GM12878 (cell line): ENCODE data around the gene ZDHHC17. TPM values are rescaled to one million over a fixed set of nuclear protein-coding genes. Genes with fewer than 3 reads are reported as not detected.

ENCODE experiments used
- ATAC-seq: fragments of 200-7000 bp; cut with Tn5 transposase; 3 replicates; pipeline ENCODE4 v1.9.1; 2020; ENCODE audit warnings: mild to moderate bottlenecking, moderate library complexity
- BruUV-seq: library from RNA; stranded (reverse); fragments of 400-500 nt; replicated peaks from 2 replicates; lab custom pipeline; 2021; lab: Mats Ljungman, UMichigan
- CTCF ChIA-PET: fragments of 300-600 bp; sonication (Branson Sonifier 250); formaldehyde crosslinking; extraction: SDS; loops from one replicate; lab custom pipeline; 2021; ENCODE audit warnings: inconsistent platforms; lab: Yijun Ruan, JAX
- POLR2A ChIA-PET: fragments of 350-600 bp; formaldehyde crosslinking; extraction: SDS; loops from one replicate; lab custom pipeline; 2021; ENCODE audit warnings: inconsistent platforms; lab: Charles Lee
- RAD21 ChIA-PET: fragments of 300-600 bp; sonication (Branson Sonifier 250); formaldehyde crosslinking; loops from one replicate; lab custom pipeline; 2023; ENCODE audit warnings: antibody characterized with exemption; ENCODE audit not compliant: unreplicated experiment; lab: Charles Lee
- SMC1A ChIA-PET: fragments of 300-600 bp; sonication (Branson Sonifier 250); formaldehyde crosslinking; loops from one replicate; lab custom pipeline; 2023; ENCODE audit not compliant: unreplicated experiment, uncharacterized antibody; lab: Charles Lee
- DNase-seq: peaks from one replicate; pipeline ENCODE4 v3.0.0-alpha.2; 2011; ENCODE audit warnings: low read depth, low spot score
- FAIRE-seq: peaks from 3 replicates; lab custom pipeline; 2011; peaks lifted over from hg19 to GRCh38; lab: Jason Lieb, UNC
- H2AFZ ChIP-seq: 2 replicates; pipeline ENCODE4 v1.6.0; 2011; ENCODE audit warnings: low read depth, low read length, control low read depth; ENCODE audit not compliant: control insufficient read depth
- H3K27ac ChIP-seq: 2 replicates; pipeline ENCODE4 v1.5.1; 2011; ENCODE audit warnings: control low read depth; ENCODE audit not compliant: control insufficient read depth, insufficient read depth
- H3K27me3 ChIP-seq, 2 experiments: replicated peaks in 1 of 2; 2 replicates each; pipeline versions ENCODE4 v1.6.0 to v1.6.1; 2011; ENCODE audit warnings: low read length in 1 of 2; ENCODE audit not compliant: control insufficient read depth in 2 of 2, insufficient read depth in 2 of 2
- H3K36me3 ChIP-seq, 2 experiments: 2 replicates each; pipeline ENCODE4 v1.5.1; 2011; ENCODE audit warnings: low read length in 1 of 2; ENCODE audit not compliant: control insufficient read depth in 2 of 2, insufficient read depth in 2 of 2
- H3K4me1 ChIP-seq: 2 replicates; pipeline ENCODE4 v1.6.1; 2011; ENCODE audit warnings: mild to moderate bottlenecking, low read length, moderate library complexity, mixed read lengths; ENCODE audit not compliant: control insufficient read depth, insufficient read depth
- H3K4me2 ChIP-seq: 2 replicates; pipeline ENCODE4 v1.6.0; 2011; ENCODE audit warnings: control low read depth; ENCODE audit not compliant: control insufficient read depth, insufficient read depth
- H3K4me3 ChIP-seq: fragments of 200-600 bp; sonication (generic); 2 replicates; pipeline ENCODE4 v1.5.1; 2016
- H3K79me2 ChIP-seq: 2 replicates; pipeline ENCODE4 v1.6.0; 2011; ENCODE audit warnings: low read length; ENCODE audit not compliant: control insufficient read depth, insufficient read depth
- H3K9ac ChIP-seq: 2 replicates; pipeline ENCODE4 v1.8.0; 2011; ENCODE audit warnings: low read length, control low read depth, mixed read lengths; ENCODE audit not compliant: control insufficient read depth, insufficient read depth
- H3K9me3 ChIP-seq: replicated peaks from 3 replicates; pipeline ENCODE4 v1.5.1; 2011; ENCODE audit warnings: mild to moderate bottlenecking, low read length; ENCODE audit not compliant: control insufficient read depth, insufficient read depth
- H4K20me1 ChIP-seq: 2 replicates; pipeline ENCODE4 v1.6.0; 2011; ENCODE audit not compliant: control insufficient read depth, insufficient read depth
- CBX3 ChIP-seq: fragments of 200-600 bp; sonication (generic); IDR thresholded peaks from 2 replicates; pipeline ENCODE4 v1.6.1; 2016; ENCODE audit warnings: low read depth, borderline replicate concordance
- CHD4 ChIP-seq: fragments of 200-600 bp; sonication (generic); IDR thresholded peaks from 2 replicates; pipeline ENCODE4 v1.6.1; 2016; ENCODE audit warnings: mild to moderate bottlenecking
- CTCF ChIP-seq, 3 experiments: IDR thresholded peaks in 2 of 3; conservative IDR thresholded peaks in 1 of 3; 2 replicates each; pipeline ENCODE4 v1.5.1; 2011; ENCODE audit warnings: low read depth in 3 of 3, low read length in 3 of 3, mild to moderate bottlenecking in 3 of 3, control low read depth in 2 of 3, moderate library complexity in 2 of 3, inconsistent platforms in 1 of 3, mixed read lengths in 1 of 3; ENCODE audit not compliant: control insufficient read depth in 2 of 3, insufficient read depth in 1 of 3; ENCODE audit errors: extremely low read depth in 1 of 3
- E2F4 ChIP-seq: IDR thresholded peaks from 2 replicates; pipeline ENCODE4 v1.6.1; 2012; ENCODE audit warnings: low read depth, low read length, improper control_type of control experiment
- E2F8 ChIP-seq: fragments of 450-650 bp; IDR thresholded peaks from 2 replicates; pipeline ENCODE4 v1.6.1; 2018; ENCODE audit warnings: mild to moderate bottlenecking, low read depth, moderate library complexity; ENCODE audit not compliant: partially characterized antibody
- EZH2 ChIP-seq: IDR thresholded peaks from 2 replicates; pipeline ENCODE4 v1.6.1; 2012; ENCODE audit warnings: low read depth, mild to moderate bottlenecking, control low read depth, inconsistent platforms, low read length, borderline replicate concordance; ENCODE audit not compliant: control insufficient read depth
- IRF4 ChIP-seq: IDR thresholded peaks from 2 replicates; pipeline ENCODE4 v1.6.1; 2011; ENCODE audit warnings: low read depth, low read length
- JUNB ChIP-seq: IDR thresholded peaks from 2 replicates; pipeline ENCODE4 v1.6.1; 2016; ENCODE audit warnings: antibody characterized with exemption, mild to moderate bottlenecking
- MTA2 ChIP-seq: fragments of 450-650 bp; IDR thresholded peaks from 2 replicates; pipeline ENCODE4 v1.6.1; 2016; ENCODE audit warnings: low read depth, mild to moderate bottlenecking, moderate library complexity
- NBN ChIP-seq: fragments of 450-650 bp; IDR thresholded peaks from 2 replicates; pipeline ENCODE4 v1.6.1; 2016
- POLR2AphosphoS2 ChIP-seq: IDR thresholded peaks from 2 replicates; pipeline ENCODE4 v1.6.1; 2011; ENCODE audit warnings: low read depth, mild to moderate bottlenecking, low read length, improper control_type of control experiment, moderate library complexity
- POLR2AphosphoS5 ChIP-seq: IDR thresholded peaks from 2 replicates; pipeline ENCODE4 v1.6.1; 2011; ENCODE audit warnings: mild to moderate bottlenecking, low read length, inconsistent platforms
- REST ChIP-seq: IDR thresholded peaks from 2 replicates; pipeline ENCODE4 v1.6.1; 2012; ENCODE audit warnings: mild to moderate bottlenecking, low read depth, low read length
- SMAD1 ChIP-seq: fragments of 450-650 bp; IDR thresholded peaks from 2 replicates; pipeline ENCODE4 v1.6.1; 2018; ENCODE audit warnings: mild to moderate bottlenecking, low read depth; ENCODE audit not compliant: partially characterized antibody
- YY1 ChIP-seq: IDR thresholded peaks from 2 replicates; pipeline ENCODE4 v1.6.1; 2011; ENCODE audit warnings: low read depth, mild to moderate bottlenecking, low read length
- WGBS: methylation state at CpG from one replicate; pipeline ENCODE4 v1.1.6; 2016; ENCODE audit warnings: low lambda C conversion rate; ENCODE audit not compliant: insufficient replicate concordance, insufficient coverage; ENCODE audit errors: missing lambda C conversion rate; 5-methylcytosine and 5-hydroxymethylcytosine counted together
- in situ Hi-C: fragments of 300-500 bp; cut with MboI; formaldehyde crosslinking; loops from 9 replicates; pipeline ENCODE4 v1.14.3; 2018; ENCODE audit warnings: mixed read lengths
- intact Hi-C: fragments of 100-400 bp; cut with micrococcal nuclease; formaldehyde crosslinking; loops from one replicate; pipeline ENCODE4 v1.14.2; 2022; ENCODE audit not compliant: unreplicated experiment
- polyA plus RNA-seq, 11 experiments: library from polyadenylated mRNA; depleted of rRNA in 4 of 11; unstranded in 6 of 11; stranded (reverse) in 5 of 11; fragments of >200 nt; fragmentation: Nextera tagmentation in 4 of 11; fragmentation: Illumina TruSeq in 1 of 11; extraction: Ambion mirVana in 4 of 11; extraction: Trizol in 1 of 11; gene quantifications; 1 replicate in 1 of 11; 2 replicates in 10 of 11; pipeline versions ENCODE4 v1.2.1 to v1.2.3, GENCODE V29; 2011 to 2016; ENCODE audit warnings: inconsistent platforms in 2 of 11, missing spikeins in 2 of 11, low read depth in 1 of 11
- total RNA-seq, 4 experiments: library from RNA; depleted of rRNA in 3 of 4; stranded (reverse); fragments of >200 nt in 3 of 4; fragmentation: Illumina TruSeq in 1 of 4; extraction: Trizol in 1 of 4; gene quantifications; 2 replicates each; pipeline versions ENCODE4 v1.2.1 to v1.2.3, GENCODE V29; 2013 to 2021

Gene ZDHHC17
- total and polyA plus RNA-seq, 10 of the 15 experiments (the other 5 are each of a cell fraction or from before 2014, with no cell fraction given) = 4.3 to 50.0 (median 19.3) TPM

- Histone ChIP-seq H3K9me3 (no peaks in the 10 kb centered on the region), H3K36me3 (no peaks in the 10 kb centered on the region; a peak in 1 of 4 replicates), H3K9ac (no peak overlapping the region), H3K27ac (no peak overlapping the region), H3K27me3 (no peaks in the 10 kb centered on the region), H2AFZ (no peak overlapping the region), H3K4me1 (no peaks in the 10 kb centered on the region; the same call in 1 of the 2 replicates), H3K79me2 (no peaks in the 10 kb centered on the region), H3K4me3 (no peak overlapping the region), H4K20me1 (no peaks in the 10 kb centered on the region), H3K4me2 (no peak overlapping the region)
- TF ChIP-seq EZH2 (no peak), YY1 (no peak), POLR2AphosphoS2 (no peak), CHD4 (no peak), E2F8 (no peak), NBN (no peak), POLR2AphosphoS5 (no peak), REST (no peak), CBX3 (no peak), CTCF (IDR thresholded peaks at IDR 0.05 in 2 of 3, conservative IDR thresholded peaks at IDR 0.05 in 1 of 3; ENCODE audit: control insufficient read depth in 2 of 3, extremely low read depth in 1 of 3, insufficient read depth in 1 of 3, low read depth in 3 of 3, low read length in 3 of 3) (no peak), MTA2 (no peak), SMAD1 (no peak), IRF4 (no peak), JUNB (no peak), E2F4 (no peak)
- DNase-seq (no peak), FAIRE-seq (no peak), ATAC-seq (no peak)
- BruUV-seq = no TSS peak
- intact Hi-C loops = no loop called here
- ChIA-PET POLR2A (interaction anchor here (0.5 kb wide), 1 partner anchor 111 kb away, joined by 7 read pairs; no protein-coding TSS in a partner anchor), CTCF (no interaction called here), SMC1A (interaction anchor here (0.7 kb wide), 1 partner anchor 27 kb away, joined by 3 read pairs; no protein-coding TSS in a partner anchor), RAD21 (no interaction called here)
- in situ Hi-C loops = no loop called here
- 82% methylated on average over 12 of the region's 12 CpGs for WGBS
These were observed 99.2 kb downstream of the ZDHHC17 start for GRCh38 chr12:76863005-76863670.
